Measurements from ENCODE around the gene PRKAG2. TPM values are rescaled to one million over a fixed set of nuclear protein-coding genes. Genes with fewer than 3 reads are reported as not detected.

The PRKAG2 gene
- polyA plus RNA-seq, 1 donor = 14.2 TPM

- DNase-seq = no peak
Measured at GRCh38 chr7:151608031-151608551, 268.8 kb downstream of the PRKAG2 start.

GRCh38 chr7:151607464-151607867, 269.4 kb downstream of the PRKAG2 start:
- DNase-seq = no peak

GRCh38 chr7:151603951-151604350, 273.0 kb downstream of the PRKAG2 start:
- DNase-seq = no peak

- DNase-seq = no peak
Measured at GRCh38 chr7:151601521-151602305, 275.2 kb downstream of the PRKAG2 start.

- DNase-seq = peak; percentile 10
Measured at GRCh38 chr7:151600331-151600730, 276.6 kb downstream of the PRKAG2 start.

GRCh38 chr7:151599401-151600227, 277.3 kb downstream of the PRKAG2 start:
- DNase-seq = peak; percentile 38

- no peak for DNase-seq
Measured at GRCh38 chr7:151597541-151598444, 279.1 kb downstream of the PRKAG2 start.

GRCh38 chr7:151595702-151596350, 281.1 kb downstream of the PRKAG2 start:
- DNase-seq = no peak

- peak; percentile 8 for DNase-seq
Measured at GRCh38 chr7:151592868-151593486, 283.9 kb downstream of the PRKAG2 start.

- DNase-seq = no peak
Measured at GRCh38 chr7:151592330-151592729, 284.6 kb downstream of the PRKAG2 start.

- DNase-seq = no peak
Measured at GRCh38 chr7:151591866-151592265, 285.0 kb downstream of the PRKAG2 start.

GRCh38 chr7:151590850-151591771, 285.8 kb downstream of the PRKAG2 start:
- no peak for DNase-seq

GRCh38 chr7:151590071-151590849, 286.7 kb downstream of the PRKAG2 start:
- DNase-seq = no peak

- no peak for DNase-seq
Measured at GRCh38 chr7:151588982-151589381, 287.9 kb downstream of the PRKAG2 start.

- no peak for DNase-seq
Measured at GRCh38 chr7:151586531-151587260, 290.2 kb downstream of the PRKAG2 start.

- no peak for DNase-seq
Measured at GRCh38 chr7:151585744-151586393, 291.0 kb downstream of the PRKAG2 start.

- DNase-seq = no peak
Measured at GRCh38 chr7:151581741-151582140, 295.2 kb downstream of the PRKAG2 start.

- no peak for DNase-seq
Measured at GRCh38 chr7:151579644-151580043, 297.3 kb downstream of the PRKAG2 start.

All from hindlimb muscle (tissue), 1 donor.